Neural crest cell (in vitro differentiated cells): Measurements from ENCODE around the gene POLR3K. TPM values are rescaled to one million over a fixed set of nuclear protein-coding genes. Genes with fewer than 3 reads are reported as not detected.

Experiments used
- DNase-seq: peaks from one replicate; pipeline ENCODE4 v3.0.0; 2021; ENCODE audit warnings: low read depth, mixed read lengths, low spot score
- H3K27ac Mint-ChIP-seq: one replicate; pipeline ENCODE4 v1.8.0; 2021; ENCODE audit warnings: mild to moderate bottlenecking, mixed read lengths; ENCODE audit not compliant: unreplicated experiment
- H3K27me3 Mint-ChIP-seq: 2 replicates; pipeline ENCODE4 v1.8.0; 2021; ENCODE audit warnings: low read depth, mild to moderate bottlenecking, mixed read lengths
- H3K36me3 Mint-ChIP-seq: 2 replicates; pipeline ENCODE4 v1.8.0; 2021; ENCODE audit warnings: low read depth, mild to moderate bottlenecking, mixed read lengths
- H3K4me1 Mint-ChIP-seq: 2 replicates; pipeline ENCODE4 v1.8.0; 2021; ENCODE audit warnings: mixed read lengths
- H3K4me3 Mint-ChIP-seq: one replicate; pipeline ENCODE4 v1.8.0; 2021; ENCODE audit warnings: mild to moderate bottlenecking, mixed read lengths
- H3K9me3 Mint-ChIP-seq: 2 replicates; pipeline ENCODE4 v1.8.0; 2021; ENCODE audit warnings: mixed read lengths
- CTCF ChIP-seq: fragments of 200-600 bp; sonication (generic); conservative IDR thresholded peaks from 2 replicates; pipeline ENCODE4 v1.5.0; 2021; ENCODE audit warnings: antibody characterized with exemption, mild to moderate bottlenecking
- total RNA-seq: library from RNA; stranded (reverse); gene quantifications from 2 replicates; pipeline ENCODE4 v1.2.1, GENCODE V29; 2021

POLR3K gene
- total RNA-seq, 1 donor from 2014 or later: 36.7 TPM

DNA sequence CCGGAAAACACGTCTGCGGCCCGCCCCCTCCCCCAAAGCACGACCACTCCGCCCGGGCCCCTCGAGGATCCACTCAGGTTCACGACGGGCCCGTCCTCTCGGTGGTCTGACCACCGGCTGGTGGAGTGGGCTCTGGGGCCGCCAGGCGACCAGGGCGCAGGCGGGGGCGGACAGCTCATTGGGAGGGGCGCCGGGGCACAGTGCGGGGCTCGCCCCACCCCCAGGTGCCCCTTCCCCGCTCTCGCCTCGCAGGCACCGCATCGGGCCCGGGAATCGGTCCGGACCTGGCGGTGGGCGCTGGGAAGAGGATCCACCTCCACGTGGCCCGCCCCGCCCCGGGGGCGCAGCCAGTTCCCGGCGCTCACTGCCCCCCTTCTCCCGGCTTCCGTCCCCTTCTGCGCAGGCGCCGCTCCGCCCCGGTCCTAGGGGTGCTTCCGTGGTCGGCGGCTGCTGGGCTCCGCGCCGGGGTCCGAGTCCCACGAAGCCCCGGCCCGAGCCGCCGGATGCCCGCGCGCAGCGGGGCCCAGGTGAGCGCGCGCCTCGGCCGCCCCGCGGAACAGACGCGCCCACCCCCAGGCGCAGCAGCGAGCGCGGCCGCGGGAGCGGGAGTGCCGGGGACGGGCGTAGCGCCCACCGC lies 24.5 kb upstream of the POLR3K start, which contains the start of gene MPG:
TSS of gene MPG (plus strand) at position 419 of the 637 bp plus-strand sequence. CDS start at position 504, 85 bp downstream.
- Mint-ChIP-seq H3K27ac (peak within 1 kb of the TSS; percentile 90), H3K36me3 (no peaks in the 10 kb centered on the region), H3K27me3 (peaks cover 2% of the 10 kb centered on the region), H3K4me3 (peak within 1 kb of the TSS; percentile 90), H3K9me3 (no peaks in the 10 kb centered on the region), H3K4me1 (peaks cover 48% of the 10 kb centered on the region)
- TF ChIP-seq CTCF: no peak
- DNase-seq: peak; percentile 60

GRCh38 chr16:77273-77806 lies 23.9 kb upstream of the POLR3K start:
- Mint-ChIP-seq H3K27me3 (peaks cover 3% of the 10 kb centered on the region), H3K4me3 (peak overlapping the region; percentile 86), H3K27ac (no peak overlapping the region), H3K4me1 (peaks cover 51% of the 10 kb centered on the region), H3K9me3 (no peaks in the 10 kb centered on the region), H3K36me3 (no peaks in the 10 kb centered on the region)
- no peak for TF ChIP-seq CTCF
- peak; percentile 48 for DNase-seq

DNA sequence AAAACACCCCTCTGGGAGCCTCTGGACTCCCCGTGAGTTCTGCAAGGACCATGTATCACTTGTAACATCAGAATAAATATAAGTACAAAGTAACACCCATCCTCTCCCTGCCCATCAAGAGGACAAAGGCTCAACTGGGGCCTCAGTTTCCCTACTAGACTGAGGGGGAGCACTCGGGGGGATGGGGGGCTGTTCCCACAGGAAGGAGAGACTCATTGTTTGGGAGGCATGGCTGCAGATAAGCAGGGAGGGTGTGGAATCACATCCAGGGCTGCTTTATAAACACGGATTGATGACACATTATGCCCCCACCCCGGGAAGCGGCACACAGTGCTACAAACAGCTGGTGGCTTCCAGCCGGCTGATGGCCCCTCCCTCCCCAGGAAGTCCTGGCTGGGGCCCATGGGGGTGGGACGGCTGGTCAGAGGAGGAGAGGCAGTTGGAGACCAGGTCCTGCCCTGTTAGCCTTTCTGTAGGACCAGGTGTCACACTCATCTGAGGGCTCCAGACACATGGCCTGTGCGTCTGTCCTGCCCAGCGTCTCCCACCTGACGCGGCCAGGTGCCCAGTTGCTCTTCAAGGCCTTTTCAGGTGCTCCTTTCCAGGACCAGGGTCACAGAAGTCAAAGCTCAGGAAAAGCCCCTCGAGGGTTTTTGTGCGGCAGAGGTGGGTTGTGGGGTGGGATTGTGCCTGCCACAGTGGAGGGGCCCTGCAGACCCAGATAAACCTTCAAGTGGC lies 23.3 kb upstream of the POLR3K start:
- H3K9me3 Mint-ChIP-seq: no peaks in the 10 kb centered on the region
- DNase-seq: no peak
- TF ChIP-seq CTCF: no peak
- peak overlapping the region; percentile 86 for H3K4me3 Mint-ChIP-seq
- H3K36me3 Mint-ChIP-seq: no peaks in the 10 kb centered on the region
- peak overlapping the region; percentile 43 for H3K27ac Mint-ChIP-seq
- peaks cover 51% of the 10 kb centered on the region for H3K4me1 Mint-ChIP-seq
- H3K27me3 Mint-ChIP-seq: peaks cover 3% of the 10 kb centered on the region

- peaks cover 3% of the 10 kb centered on the region for H3K27me3 Mint-ChIP-seq
- H3K36me3 Mint-ChIP-seq: no peaks in the 10 kb centered on the region
- H3K27ac Mint-ChIP-seq: peak overlapping the region; percentile 86
- H3K4me3 Mint-ChIP-seq: peak overlapping the region; percentile 86
- H3K4me1 Mint-ChIP-seq: peaks cover 57% of the 10 kb centered on the region
- no peaks in the 10 kb centered on the region for H3K9me3 Mint-ChIP-seq
- DNase-seq: peak; percentile 41
- TF ChIP-seq CTCF: no peak
Observed at GRCh38 chr16:75580-76501, 22.4 kb upstream of the POLR3K start.

- Mint-ChIP-seq H3K9me3 (no peaks in the 10 kb centered on the region), H3K4me1 (peaks cover 60% of the 10 kb centered on the region), H3K27me3 (peaks cover 3% of the 10 kb centered on the region), H3K27ac (peak overlapping the region; percentile 37), H3K4me3 (peak overlapping the region; percentile 92), H3K36me3 (no peaks in the 10 kb centered on the region)
- TF ChIP-seq CTCF: no peak
- DNase-seq: no peak
Observed at GRCh38 chr16:74747-75334, 21.4 kb upstream of the POLR3K start.
